Neuronal stem cell (in vitro differentiated cells): Measurements from ENCODE around the gene NOP53.

Source experiments
- DNase-seq: peaks from one replicate; pipeline ENCODE4 v3.0.0-alpha.2; 2013; ENCODE audit warnings: low spot score
- H2AFZ ChIP-seq: one replicate; pipeline ENCODE4 v1.6.1; 2013; ENCODE audit warnings: mild to moderate bottlenecking, low read length, inconsistent platforms
- H2AK5ac ChIP-seq: 2 replicates; pipeline ENCODE4 v1.6.1; 2013; ENCODE audit warnings: low read depth, mild to moderate bottlenecking, inconsistent platforms, low read length, moderate library complexity, mixed read lengths
- H2BK120ac ChIP-seq: 2 replicates; pipeline ENCODE4 v1.6.1; 2013; ENCODE audit warnings: low read depth, mild to moderate bottlenecking, inconsistent platforms, low read length, moderate library complexity, mixed read lengths
- H2BK12ac ChIP-seq: one replicate; pipeline ENCODE4 v1.6.1; 2013; ENCODE audit warnings: low read length, inconsistent platforms
- H2BK15ac ChIP-seq: 2 replicates; pipeline ENCODE4 v1.6.1; 2013; ENCODE audit warnings: mild to moderate bottlenecking, low read length, inconsistent platforms, mixed read lengths
- H2BK5ac ChIP-seq: one replicate; pipeline ENCODE4 v1.6.1; 2013; ENCODE audit warnings: inconsistent platforms, mild to moderate bottlenecking, low read length, moderate library complexity
- H3K14ac ChIP-seq: one replicate; pipeline ENCODE4 v1.6.1; 2013; ENCODE audit warnings: low read length, inconsistent platforms
- H3K18ac ChIP-seq: 2 replicates; pipeline ENCODE4 v1.6.1; 2013; ENCODE audit warnings: low read length, inconsistent platforms
- H3K23ac ChIP-seq: 2 replicates; pipeline ENCODE4 v1.6.1; 2013; ENCODE audit warnings: low read depth, mild to moderate bottlenecking, mixed read lengths, low read length, inconsistent platforms; ENCODE audit not compliant: poor library complexity
- H3K27ac ChIP-seq: replicated peaks from 3 replicates; pipeline ENCODE4 v1.5.1; 2013; ENCODE audit warnings: low read length, inconsistent platforms
- H3K27me3 ChIP-seq, 3 experiments: 2 replicates each; pipeline ENCODE4 v1.6.1; 2013; ENCODE audit warnings: low read length in 3 of 3, mild to moderate bottlenecking in 2 of 3, inconsistent platforms in 1 of 3, low read depth in 1 of 3, mixed read lengths in 1 of 3, moderate library complexity in 1 of 3; ENCODE audit not compliant: control insufficient read depth in 3 of 3, insufficient read depth in 3 of 3
- H3K36me3 ChIP-seq, 2 donors: replicated peaks in 1 of 2; 2 replicates each; pipeline ENCODE4 v1.6.1; 2013; ENCODE audit warnings: low read length in 2 of 2; ENCODE audit not compliant: control insufficient read depth in 2 of 2, insufficient read depth in 2 of 2
- H3K4ac ChIP-seq: 2 replicates; pipeline ENCODE4 v1.6.1; 2013; ENCODE audit warnings: inconsistent platforms, mild to moderate bottlenecking, low read length, moderate library complexity
- H3K4me1 ChIP-seq, 2 donors: 1 replicate in 1 of 2; 2 replicates in 1 of 2; pipeline ENCODE4 v1.6.1; 2013; ENCODE audit warnings: low read length in 2 of 2, low read depth in 1 of 2; ENCODE audit not compliant: control insufficient read depth in 2 of 2, insufficient read depth in 1 of 2
- H3K4me2 ChIP-seq: one replicate; pipeline ENCODE4 v1.6.1; 2013; ENCODE audit warnings: mild to moderate bottlenecking, low read length, inconsistent platforms; ENCODE audit not compliant: insufficient read depth, poor library complexity, severe bottlenecking
- H3K4me3 ChIP-seq, 2 donors: 2 replicates each; pipeline ENCODE4 v1.5.1; 2013; ENCODE audit warnings: low read length in 2 of 2, mild to moderate bottlenecking in 2 of 2, inconsistent platforms in 1 of 2, moderate library complexity in 1 of 2
- H3K79me1 ChIP-seq: one replicate; pipeline ENCODE4 v1.6.1; 2013; ENCODE audit warnings: low read depth, mild to moderate bottlenecking, inconsistent platforms, low read length, moderate library complexity
- H3K9ac ChIP-seq: one replicate; pipeline ENCODE4 v1.6.1; 2013; ENCODE audit warnings: mild to moderate bottlenecking, low read depth, low read length, inconsistent platforms; ENCODE audit not compliant: poor library complexity
- H3K9me3 ChIP-seq, 2 donors: replicated peaks in 1 of 2; 2 replicates each; pipeline versions ENCODE3 to v1.6.1; 2013; ENCODE audit warnings: low read length in 2 of 2, mild to moderate bottlenecking in 2 of 2, inconsistent platforms in 1 of 2, low read depth in 1 of 2, mixed read lengths in 1 of 2, moderate library complexity in 1 of 2; ENCODE audit not compliant: control insufficient read depth in 2 of 2, insufficient read depth in 1 of 2
- H4K8ac ChIP-seq: one replicate; pipeline ENCODE4 v1.6.1; 2013; ENCODE audit warnings: low read depth, mild to moderate bottlenecking, inconsistent platforms, low read length, moderate library complexity
- H4K91ac ChIP-seq: one replicate; pipeline ENCODE4 v1.6.1; 2013; ENCODE audit warnings: low read length, low read depth, mild to moderate bottlenecking, inconsistent platforms; ENCODE audit not compliant: poor library complexity
- whole genome bisulfite sequencing, 2 donors: extraction: QIAGEN DNeasy Blood & Tissue Kit; methylation state at CpG; one replicate each; pipeline ENCODE4 v1.1.7; 2013; ENCODE audit warnings: missing lambda C conversion rate in 2 of 2, mixed read lengths in 1 of 2; ENCODE audit not compliant: insufficient read length in 2 of 2, insufficient replicate concordance in 1 of 2; ENCODE audit errors: extremely low coverage in 2 of 2; 5-methylcytosine and 5-hydroxymethylcytosine counted together

The NOP53 gene

GRCh38 chr19:47756627-47756929, 11.2 kb downstream of the NOP53 start:
- WGBS, 2 donors = no CpG with 5 or more reads among the region's 12 CpGs

GRCh38 chr19:47756953-47757608, 11.7 kb downstream of the NOP53 start:
- Histone ChIP-seq H2BK15ac (no peak overlapping the region), H3K9ac (no peak overlapping the region), H3K4me2 (no peak overlapping the region), H4K91ac (no peak overlapping the region), H3K9me3 (peaks cover 0 to 2% of the 10 kb centered on the region in 2 donors), H2BK120ac (no peak overlapping the region), H2BK12ac (no peak overlapping the region), H4K8ac (peak overlapping the region; percentile 43), H3K27ac (no peak overlapping the region), H3K23ac (no peak overlapping the region), H3K18ac (no peak overlapping the region), H3K27me3 (no peaks in the 10 kb centered on the region), H2AK5ac (no peak overlapping the region), H3K4me1 (no peaks in the 10 kb centered on the region), H3K36me3 (peaks cover 43 to 71% of the 10 kb centered on the region in 2 donors), H3K14ac (no peak overlapping the region), H3K4ac (no peak overlapping the region), H2BK5ac (no peak overlapping the region), H3K4me3 (no peak overlapping the region), H3K79me1 (peaks cover 1% of the 10 kb centered on the region), H2AFZ (no peak overlapping the region)
- WGBS, 2 donors = no CpG with 5 or more reads among the region's 22 CpGs
- no peak for DNase-seq

More at GRCh38 chr19:47756627-47756929, 11.2 kb downstream of the NOP53 start:
- peaks cover 0 to 2% of the 10 kb centered on the region in 2 donors for H3K9me3 ChIP-seq
- peaks cover 45 to 74% of the 10 kb centered on the region in 2 donors for H3K36me3 ChIP-seq
- no peak overlapping the region for H3K27ac ChIP-seq
- no peak overlapping the region for H2AFZ ChIP-seq
- H3K18ac ChIP-seq = no peak overlapping the region
- no peak overlapping the region for H3K4ac ChIP-seq
- no peak overlapping the region for H3K4me3 ChIP-seq
- H2BK120ac ChIP-seq = no peak overlapping the region
- H2BK5ac ChIP-seq = no peak overlapping the region
- H3K4me1 ChIP-seq = no peaks in the 10 kb centered on the region
- H3K27me3 ChIP-seq = no peaks in the 10 kb centered on the region
- no peak overlapping the region for H3K23ac ChIP-seq
- H3K4me2 ChIP-seq = no peak overlapping the region
- no peak overlapping the region for H2BK15ac ChIP-seq
- H3K79me1 ChIP-seq = peaks cover 1% of the 10 kb centered on the region
- no peak overlapping the region for H3K9ac ChIP-seq
- no peak overlapping the region for H3K14ac ChIP-seq
- H4K8ac ChIP-seq = no peak overlapping the region
- H4K91ac ChIP-seq = no peak overlapping the region
- H2BK12ac ChIP-seq = no peak overlapping the region
- DNase-seq = no peak
- no peak overlapping the region for H2AK5ac ChIP-seq

- no peak overlapping the region for H3K18ac ChIP-seq
- H3K9me3 ChIP-seq = peaks cover 0 to 2% of the 10 kb centered on the region in 2 donors
- no peak overlapping the region for H3K4ac ChIP-seq
- no peak overlapping the region for H3K23ac ChIP-seq
- no peak overlapping the region for H2BK5ac ChIP-seq
- peaks cover 36 to 63% of the 10 kb centered on the region in 2 donors for H3K36me3 ChIP-seq
- no peak for DNase-seq
- WGBS, 2 donors = no CpG with 5 or more reads among the region's 14 CpGs
- H4K91ac ChIP-seq = no peak overlapping the region
- H3K79me1 ChIP-seq = peaks cover 1% of the 10 kb centered on the region
- H2BK15ac ChIP-seq = no peak overlapping the region
- no peak overlapping the region for H2BK120ac ChIP-seq
- H3K4me3 ChIP-seq = no peak overlapping the region
- no peak overlapping the region for H4K8ac ChIP-seq
- no peak overlapping the region for H3K27ac ChIP-seq
- no peak overlapping the region for H2BK12ac ChIP-seq
- H3K4me1 ChIP-seq = no peaks in the 10 kb centered on the region
- no peak overlapping the region for H3K14ac ChIP-seq
- no peaks in the 10 kb centered on the region for H3K27me3 ChIP-seq
- H3K9ac ChIP-seq = no peak overlapping the region
- H2AK5ac ChIP-seq = no peak overlapping the region
- H2AFZ ChIP-seq = no peak overlapping the region
- no peak overlapping the region for H3K4me2 ChIP-seq
Measured at GRCh38 chr19:47757617-47758442, 12.5 kb downstream of the NOP53 start.

- no peak for DNase-seq
- Histone ChIP-seq H3K4ac (no peak overlapping the region), H2BK5ac (no peak overlapping the region), H4K91ac (no peak overlapping the region), H3K27ac (no peak overlapping the region), H3K23ac (no peak overlapping the region), H3K9ac (no peak overlapping the region), H3K18ac (no peak overlapping the region), H2BK12ac (no peak overlapping the region), H3K79me1 (peaks cover 1% of the 10 kb centered on the region), H3K4me2 (no peak overlapping the region), H3K36me3 (peaks cover 33 to 57% of the 10 kb centered on the region in 2 donors), H3K9me3 (peaks cover 0 to 2% of the 10 kb centered on the region in 2 donors), H3K27me3 (no peaks in the 10 kb centered on the region), H4K8ac (no peak overlapping the region), H2BK15ac (no peak overlapping the region), H2BK120ac (no peak overlapping the region), H3K14ac (no peak overlapping the region), H2AFZ (no peak overlapping the region), H3K4me3 (no peak overlapping the region), H2AK5ac (no peak overlapping the region), H3K4me1 (no peaks in the 10 kb centered on the region)
- WGBS, 2 donors = no CpG with 5 or more reads among the region's 5 CpGs
Measured at GRCh38 chr19:47758443-47758804, 13.1 kb downstream of the NOP53 start.
